ENCODE results near the gene AADAC.
"Not testable (repeated sequence)": the region's sequence is repeated elsewhere in the genome, so short reads cannot be mapped to it uniquely, and the experiment has no call there.

Gene AADAC

GRCh38 chr3:151813799-151814198 lies at the start of gene AADAC:
Gene AADAC (plus strand): TSS chr3:151814116. CDS start chr3:151814163, 47 bp downstream.
- TF ChIP-seq CTCF (conservative IDR thresholded peaks at IDR 0.05): no peak
- H3K27ac ChIP-seq: no peak within 1 kb of the TSS

GRCh38 chr3:151764699-151765098 lies 49.2 kb upstream of the AADAC start:
- not testable (repeated sequence) for H3K27ac ChIP-seq

GRCh38 chr3:151765685-151766084 lies 48.2 kb upstream of the AADAC start:
- no peak for TF ChIP-seq CTCF (conservative IDR thresholded peaks at IDR 0.05)
- H3K27ac ChIP-seq: no peak overlapping the region

- no peak for TF ChIP-seq CTCF (conservative IDR thresholded peaks at IDR 0.05)
- no peak overlapping the region for H3K27ac ChIP-seq
Observed at GRCh38 chr3:151766454-151766853, 47.5 kb upstream of the AADAC start.

- no peak for TF ChIP-seq CTCF (conservative IDR thresholded peaks at IDR 0.05)
- no peak overlapping the region for H3K27ac ChIP-seq
Observed at GRCh38 chr3:151768393-151768930, 45.5 kb upstream of the AADAC start.

- no peak overlapping the region for H3K27ac ChIP-seq
- TF ChIP-seq CTCF (conservative IDR thresholded peaks at IDR 0.05): no peak
Observed at GRCh38 chr3:151769175-151769574, 44.7 kb upstream of the AADAC start.

GRCh38 chr3:151770956-151771355 lies 43.0 kb upstream of the AADAC start:
- no peak for TF ChIP-seq CTCF (conservative IDR thresholded peaks at IDR 0.05)
- H3K27ac ChIP-seq: no peak overlapping the region

- TF ChIP-seq CTCF (conservative IDR thresholded peaks at IDR 0.05): no peak
- no peak overlapping the region for H3K27ac ChIP-seq
Observed at GRCh38 chr3:151772825-151773480, 41.0 kb upstream of the AADAC start.

Data from VCaP (cell line).